Neuronal stem cell (in vitro differentiated cells): ENCODE data around the gene PITX2.

Source experiments
- DNase-seq: peaks from one replicate; pipeline ENCODE4 v3.0.0-alpha.2; 2013; ENCODE audit warnings: low spot score
- H2AFZ ChIP-seq: one replicate; pipeline ENCODE4 v1.6.1; 2013; ENCODE audit warnings: mild to moderate bottlenecking, low read length, inconsistent platforms
- H2AK5ac ChIP-seq: 2 replicates; pipeline ENCODE4 v1.6.1; 2013; ENCODE audit warnings: low read depth, mild to moderate bottlenecking, inconsistent platforms, low read length, moderate library complexity, mixed read lengths
- H2BK120ac ChIP-seq: 2 replicates; pipeline ENCODE4 v1.6.1; 2013; ENCODE audit warnings: low read depth, mild to moderate bottlenecking, inconsistent platforms, low read length, moderate library complexity, mixed read lengths
- H2BK12ac ChIP-seq: one replicate; pipeline ENCODE4 v1.6.1; 2013; ENCODE audit warnings: low read length, inconsistent platforms
- H2BK15ac ChIP-seq: 2 replicates; pipeline ENCODE4 v1.6.1; 2013; ENCODE audit warnings: mild to moderate bottlenecking, low read length, inconsistent platforms, mixed read lengths
- H2BK5ac ChIP-seq: one replicate; pipeline ENCODE4 v1.6.1; 2013; ENCODE audit warnings: inconsistent platforms, mild to moderate bottlenecking, low read length, moderate library complexity
- H3K14ac ChIP-seq: one replicate; pipeline ENCODE4 v1.6.1; 2013; ENCODE audit warnings: low read length, inconsistent platforms
- H3K18ac ChIP-seq: 2 replicates; pipeline ENCODE4 v1.6.1; 2013; ENCODE audit warnings: low read length, inconsistent platforms
- H3K23ac ChIP-seq: 2 replicates; pipeline ENCODE4 v1.6.1; 2013; ENCODE audit warnings: low read depth, mild to moderate bottlenecking, mixed read lengths, low read length, inconsistent platforms; ENCODE audit not compliant: poor library complexity
- H3K27ac ChIP-seq: replicated peaks from 3 replicates; pipeline ENCODE4 v1.5.1; 2013; ENCODE audit warnings: low read length, inconsistent platforms
- H3K27me3 ChIP-seq, 3 experiments: 2 replicates each; pipeline ENCODE4 v1.6.1; 2013; ENCODE audit warnings: low read length in 3 of 3, mild to moderate bottlenecking in 2 of 3, inconsistent platforms in 1 of 3, low read depth in 1 of 3, mixed read lengths in 1 of 3, moderate library complexity in 1 of 3; ENCODE audit not compliant: control insufficient read depth in 3 of 3, insufficient read depth in 3 of 3
- H3K36me3 ChIP-seq, 2 donors: replicated peaks in 1 of 2; 2 replicates each; pipeline ENCODE4 v1.6.1; 2013; ENCODE audit warnings: low read length in 2 of 2; ENCODE audit not compliant: control insufficient read depth in 2 of 2, insufficient read depth in 2 of 2
- H3K4ac ChIP-seq: 2 replicates; pipeline ENCODE4 v1.6.1; 2013; ENCODE audit warnings: inconsistent platforms, mild to moderate bottlenecking, low read length, moderate library complexity
- H3K4me1 ChIP-seq, 2 donors: 1 replicate in 1 of 2; 2 replicates in 1 of 2; pipeline ENCODE4 v1.6.1; 2013; ENCODE audit warnings: low read length in 2 of 2, low read depth in 1 of 2; ENCODE audit not compliant: control insufficient read depth in 2 of 2, insufficient read depth in 1 of 2
- H3K4me2 ChIP-seq: one replicate; pipeline ENCODE4 v1.6.1; 2013; ENCODE audit warnings: mild to moderate bottlenecking, low read length, inconsistent platforms; ENCODE audit not compliant: insufficient read depth, poor library complexity, severe bottlenecking
- H3K4me3 ChIP-seq, 2 donors: 2 replicates each; pipeline ENCODE4 v1.5.1; 2013; ENCODE audit warnings: low read length in 2 of 2, mild to moderate bottlenecking in 2 of 2, inconsistent platforms in 1 of 2, moderate library complexity in 1 of 2
- H3K79me1 ChIP-seq: one replicate; pipeline ENCODE4 v1.6.1; 2013; ENCODE audit warnings: low read depth, mild to moderate bottlenecking, inconsistent platforms, low read length, moderate library complexity
- H3K9ac ChIP-seq: one replicate; pipeline ENCODE4 v1.6.1; 2013; ENCODE audit warnings: mild to moderate bottlenecking, low read depth, low read length, inconsistent platforms; ENCODE audit not compliant: poor library complexity
- H3K9me3 ChIP-seq, 2 donors: replicated peaks in 1 of 2; 2 replicates each; pipeline versions ENCODE3 to v1.6.1; 2013; ENCODE audit warnings: low read length in 2 of 2, mild to moderate bottlenecking in 2 of 2, inconsistent platforms in 1 of 2, low read depth in 1 of 2, mixed read lengths in 1 of 2, moderate library complexity in 1 of 2; ENCODE audit not compliant: control insufficient read depth in 2 of 2, insufficient read depth in 1 of 2
- H4K8ac ChIP-seq: one replicate; pipeline ENCODE4 v1.6.1; 2013; ENCODE audit warnings: low read depth, mild to moderate bottlenecking, inconsistent platforms, low read length, moderate library complexity
- H4K91ac ChIP-seq: one replicate; pipeline ENCODE4 v1.6.1; 2013; ENCODE audit warnings: low read length, low read depth, mild to moderate bottlenecking, inconsistent platforms; ENCODE audit not compliant: poor library complexity
- WGBS, 2 donors: extraction: QIAGEN DNeasy Blood & Tissue Kit; methylation state at CpG; one replicate each; pipeline ENCODE4 v1.1.7; 2013; ENCODE audit warnings: missing lambda C conversion rate in 2 of 2, mixed read lengths in 1 of 2; ENCODE audit not compliant: insufficient read length in 2 of 2, insufficient replicate concordance in 1 of 2; ENCODE audit errors: extremely low coverage in 2 of 2; 5-methylcytosine and 5-hydroxymethylcytosine counted together

The PITX2 gene

DNA sequence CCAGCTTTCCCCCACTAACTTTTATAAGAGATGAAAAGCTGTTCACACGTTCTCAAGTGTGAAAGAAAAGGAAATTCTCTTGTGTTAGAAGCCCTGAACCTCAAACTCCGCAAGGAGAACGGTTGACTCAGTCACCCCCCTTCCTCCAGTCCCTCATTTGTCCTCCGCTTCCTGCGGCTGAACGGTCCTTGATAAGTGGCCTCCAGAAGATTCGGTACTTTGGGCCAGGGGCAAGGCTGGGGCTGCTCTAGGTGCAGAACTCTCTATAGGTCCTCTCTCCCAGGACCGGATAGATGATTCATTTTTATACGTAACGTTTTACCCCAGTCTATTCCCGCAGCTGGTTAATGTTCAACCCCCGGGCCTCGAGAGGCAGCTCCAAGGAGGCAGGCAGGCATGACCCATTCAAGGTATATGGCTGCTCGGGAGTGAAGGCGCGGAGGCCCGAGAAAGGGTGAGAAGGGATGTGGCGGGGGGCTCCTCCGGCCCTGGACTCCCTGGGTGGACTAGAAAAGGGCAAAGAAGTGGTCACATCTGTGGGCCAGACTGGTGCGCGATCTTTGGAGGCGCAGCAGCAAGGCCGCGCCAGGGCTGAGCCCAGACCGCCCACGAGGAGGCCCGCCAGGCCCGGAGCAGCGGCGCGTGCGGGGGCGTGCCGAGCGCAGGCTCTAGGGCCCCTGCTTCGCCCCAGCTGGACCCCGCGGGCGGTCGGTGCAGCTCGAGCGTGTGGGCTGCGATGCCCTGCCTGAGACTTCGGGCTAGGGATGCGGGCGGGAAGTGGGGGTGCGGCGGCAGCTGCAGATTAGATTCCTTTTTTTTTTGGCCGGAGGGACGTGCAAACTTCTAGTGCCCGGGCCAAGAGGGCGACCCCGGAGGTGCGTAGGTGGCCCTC is 11.7 kb downstream of the PITX2 start:
- Histone ChIP-seq H3K4me2 (no peak overlapping the region), H2AK5ac (no peak overlapping the region), H3K9ac (no peak overlapping the region), H3K4me1 (peaks cover 0 to 16% of the 10 kb centered on the region in 2 donors), H3K27me3 (peaks cover 30 to 60% (median 57%) of the 10 kb centered on the region in 3 experiments), H4K8ac (no peak overlapping the region), H2BK5ac (no peak overlapping the region), H4K91ac (no peak overlapping the region), H2BK120ac (peak overlapping the region; percentile 21), H3K4me3 (no peak overlapping the region), H3K79me1 (no peaks in the 10 kb centered on the region), H2BK15ac (no peak overlapping the region), H3K36me3 (no peaks in the 10 kb centered on the region), H3K4ac (no peak overlapping the region), H3K27ac (no peak overlapping the region), H3K23ac (peak overlapping the region; percentile 96), H2BK12ac (no peak overlapping the region), H2AFZ (no peak overlapping the region), H3K14ac (peak overlapping the region; percentile 14), H3K9me3 (no peaks in the 10 kb centered on the region), H3K18ac (peak overlapping the region; percentile 55)
- DNase-seq: peak; percentile 20
- WGBS, 2 donors: no CpG with 5 or more reads among the region's 54 CpGs

DNA sequence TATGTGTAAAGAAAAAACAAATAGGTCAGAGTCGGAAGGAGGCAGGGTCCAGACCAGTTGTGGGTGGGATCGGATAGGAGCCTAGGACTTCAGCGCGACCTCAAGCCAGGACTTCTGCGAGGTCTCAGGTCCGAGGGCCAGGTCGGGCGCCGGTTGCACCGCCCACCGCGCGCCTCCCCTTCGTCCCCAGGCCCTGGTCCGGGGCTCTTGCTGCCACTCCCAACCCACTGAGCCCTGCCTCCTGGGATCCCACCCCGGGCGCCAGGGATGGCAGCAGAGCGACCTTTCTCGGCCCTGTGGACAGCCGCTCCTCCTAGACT is 12.3 kb downstream of the PITX2 start:
- no CpG with 5 or more reads among the region's 20 CpGs for WGBS, 2 donors
- no peak overlapping the region for H2BK15ac ChIP-seq
- no peak overlapping the region for H3K27ac ChIP-seq
- no peak overlapping the region for H4K8ac ChIP-seq
- no peaks in the 10 kb centered on the region for H3K79me1 ChIP-seq
- DNase-seq: no peak
- no peak overlapping the region for H2AK5ac ChIP-seq
- no peak overlapping the region for H3K4ac ChIP-seq
- H3K14ac ChIP-seq: no peak overlapping the region
- H4K91ac ChIP-seq: no peak overlapping the region
- H3K9ac ChIP-seq: peak overlapping the region; percentile 15
- no peak overlapping the region for H3K23ac ChIP-seq
- H3K4me2 ChIP-seq: no peak overlapping the region
- H3K4me3 ChIP-seq: no peak overlapping the region
- H2BK5ac ChIP-seq: no peak overlapping the region
- no peak overlapping the region for H2AFZ ChIP-seq
- peaks cover 0 to 13% of the 10 kb centered on the region in 2 donors for H3K4me1 ChIP-seq
- peak overlapping the region; percentile 8 for H3K18ac ChIP-seq
- H3K27me3 ChIP-seq: peaks cover 30 to 54% (median 51%) of the 10 kb centered on the region in 3 experiments
- no peaks in the 10 kb centered on the region for H3K9me3 ChIP-seq
- no peaks in the 10 kb centered on the region for H3K36me3 ChIP-seq
- H2BK120ac ChIP-seq: no peak overlapping the region
- H2BK12ac ChIP-seq: peak overlapping the region; percentile 31

DNA sequence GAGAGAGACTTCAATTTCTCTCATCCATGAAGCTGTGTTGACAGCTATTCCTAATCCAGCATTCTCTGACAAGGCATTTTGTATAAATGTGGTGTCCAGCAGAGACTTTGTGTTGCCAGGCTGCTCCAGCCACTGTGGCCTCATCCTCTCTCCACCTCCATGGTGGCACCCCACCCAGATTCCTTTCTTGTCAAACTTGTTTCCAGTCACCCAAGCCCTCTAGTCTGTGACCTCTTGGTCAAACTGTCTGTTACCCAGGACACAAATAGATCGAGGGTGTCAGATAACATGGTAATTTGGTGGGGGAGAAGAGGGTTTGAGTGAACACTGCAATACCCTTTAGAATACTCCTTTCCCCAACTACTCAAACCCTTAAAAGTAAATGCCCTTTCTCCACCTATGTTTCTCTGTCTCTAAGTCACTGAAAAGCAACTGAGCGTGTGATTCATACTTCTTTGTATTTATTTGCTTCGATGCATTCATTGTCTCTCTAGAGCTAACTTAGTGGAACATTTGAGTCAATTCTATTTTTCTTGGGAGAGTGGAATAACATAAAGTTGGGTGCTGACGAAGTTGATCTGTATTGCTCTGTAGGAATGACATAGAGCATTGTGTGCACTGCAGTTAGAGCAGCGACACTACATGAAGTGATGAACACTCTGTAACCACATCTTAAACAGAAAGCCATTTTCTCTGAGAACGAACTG is 13.7 kb downstream of the PITX2 start:
- Histone ChIP-seq H3K4ac (no peak overlapping the region), H3K14ac (no peak overlapping the region), H2BK15ac (no peak overlapping the region), H4K8ac (no peak overlapping the region), H3K18ac (no peak overlapping the region), H3K4me3 (no peak overlapping the region), H2AK5ac (no peak overlapping the region), H2BK12ac (no peak overlapping the region), H3K9ac (no peak overlapping the region), H3K79me1 (no peaks in the 10 kb centered on the region), H3K27me3 (peaks cover 25 to 40% (median 37%) of the 10 kb centered on the region in 3 experiments), H3K4me2 (no peak overlapping the region), H3K23ac (no peak overlapping the region), H3K9me3 (no peaks in the 10 kb centered on the region), H3K27ac (no peak overlapping the region), H2AFZ (no peak overlapping the region), H2BK120ac (no peak overlapping the region), H3K36me3 (no peaks in the 10 kb centered on the region), H4K91ac (no peak overlapping the region), H3K4me1 (peaks cover 0 to 10% of the 10 kb centered on the region in 2 donors), H2BK5ac (no peak overlapping the region)
- WGBS, 2 donors: no CpG with 5 or more reads among the region's 6 CpGs
- no peak for DNase-seq

DNA sequence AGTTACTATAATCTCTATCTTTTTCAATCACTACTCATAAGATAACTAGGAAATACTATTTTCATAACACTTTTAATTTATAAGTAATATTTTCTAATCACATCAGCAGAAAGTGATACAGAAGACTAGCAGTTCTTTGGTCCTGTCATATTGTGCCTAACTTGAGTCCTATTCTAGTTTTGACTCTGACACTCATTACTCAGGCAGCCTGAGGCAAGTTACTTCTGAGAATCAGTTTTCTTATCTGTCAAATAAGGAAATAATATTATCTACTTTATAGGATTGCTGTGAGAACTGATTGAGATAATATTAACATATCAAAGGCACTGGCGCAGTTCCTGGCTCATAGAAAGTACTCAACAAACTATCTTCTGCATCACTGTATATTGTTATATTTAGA is 17.8 kb downstream of the PITX2 start:
- no peaks in the 10 kb centered on the region for H3K79me1 ChIP-seq
- H3K27me3 ChIP-seq: peaks cover 0 to 5% (median 0%) of the 10 kb centered on the region in 3 experiments
- no peak overlapping the region for H3K4me3 ChIP-seq
- no peaks in the 10 kb centered on the region for H3K9me3 ChIP-seq
- no peaks in the 10 kb centered on the region for H3K36me3 ChIP-seq
- no peak overlapping the region for H2AK5ac ChIP-seq
- no peak overlapping the region for H2AFZ ChIP-seq
- DNase-seq: no peak
- H3K14ac ChIP-seq: no peak overlapping the region
- no peak overlapping the region for H2BK5ac ChIP-seq
- no peak overlapping the region for H2BK120ac ChIP-seq
- H3K27ac ChIP-seq: no peak overlapping the region
- no peak overlapping the region for H3K9ac ChIP-seq
- H3K4me1 ChIP-seq: peaks cover 0 to 7% of the 10 kb centered on the region in 2 donors
- no peak overlapping the region for H3K23ac ChIP-seq
- no CpG with 5 or more reads among the region's 1 CpG for WGBS, 2 donors
- H4K8ac ChIP-seq: no peak overlapping the region
- H4K91ac ChIP-seq: no peak overlapping the region
- H3K4ac ChIP-seq: no peak overlapping the region
- H3K4me2 ChIP-seq: no peak overlapping the region
- H3K18ac ChIP-seq: no peak overlapping the region
- no peak overlapping the region for H2BK12ac ChIP-seq
- no peak overlapping the region for H2BK15ac ChIP-seq
